GM21723 (cell line): ENCODE data around the gene FAM217A.
"Not testable (repeated sequence)": the region's sequence is repeated elsewhere in the genome, so short reads cannot be mapped to it uniquely, and the experiment has no call there.

ENCODE experiments used
- ATAC-seq: cut with Tn5 transposase; IDR thresholded peaks from one replicate; pipeline ENCODE4 v1.9.1; 2021; ENCODE audit warnings: mild to moderate bottlenecking, moderate library complexity; ENCODE audit not compliant: unreplicated experiment

Gene FAM217A, protein sequence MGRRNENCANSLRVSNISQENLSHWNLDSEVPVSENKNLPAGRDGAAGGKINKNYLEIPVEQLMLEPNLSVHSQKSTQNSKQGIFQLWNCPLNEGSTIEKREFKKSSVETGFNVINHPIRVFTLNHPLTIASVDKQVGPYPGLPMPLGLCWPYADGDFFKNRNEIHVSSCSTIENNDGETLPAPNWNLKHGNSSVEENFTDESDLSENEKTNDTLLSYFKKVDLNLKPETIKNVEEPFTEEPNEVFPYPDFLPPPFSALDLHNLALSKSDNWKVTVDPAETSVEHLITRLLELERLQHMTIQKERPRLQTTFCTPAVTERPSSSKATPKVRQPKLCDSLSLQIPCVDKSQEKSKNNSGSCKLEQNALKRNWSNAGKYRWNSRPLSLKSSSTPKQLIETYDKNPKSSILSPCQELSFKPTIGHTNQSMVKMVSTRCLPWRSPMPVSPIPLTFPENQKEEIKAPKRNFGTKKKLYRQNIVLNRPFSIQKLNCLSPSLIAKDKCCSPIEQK

DNA sequence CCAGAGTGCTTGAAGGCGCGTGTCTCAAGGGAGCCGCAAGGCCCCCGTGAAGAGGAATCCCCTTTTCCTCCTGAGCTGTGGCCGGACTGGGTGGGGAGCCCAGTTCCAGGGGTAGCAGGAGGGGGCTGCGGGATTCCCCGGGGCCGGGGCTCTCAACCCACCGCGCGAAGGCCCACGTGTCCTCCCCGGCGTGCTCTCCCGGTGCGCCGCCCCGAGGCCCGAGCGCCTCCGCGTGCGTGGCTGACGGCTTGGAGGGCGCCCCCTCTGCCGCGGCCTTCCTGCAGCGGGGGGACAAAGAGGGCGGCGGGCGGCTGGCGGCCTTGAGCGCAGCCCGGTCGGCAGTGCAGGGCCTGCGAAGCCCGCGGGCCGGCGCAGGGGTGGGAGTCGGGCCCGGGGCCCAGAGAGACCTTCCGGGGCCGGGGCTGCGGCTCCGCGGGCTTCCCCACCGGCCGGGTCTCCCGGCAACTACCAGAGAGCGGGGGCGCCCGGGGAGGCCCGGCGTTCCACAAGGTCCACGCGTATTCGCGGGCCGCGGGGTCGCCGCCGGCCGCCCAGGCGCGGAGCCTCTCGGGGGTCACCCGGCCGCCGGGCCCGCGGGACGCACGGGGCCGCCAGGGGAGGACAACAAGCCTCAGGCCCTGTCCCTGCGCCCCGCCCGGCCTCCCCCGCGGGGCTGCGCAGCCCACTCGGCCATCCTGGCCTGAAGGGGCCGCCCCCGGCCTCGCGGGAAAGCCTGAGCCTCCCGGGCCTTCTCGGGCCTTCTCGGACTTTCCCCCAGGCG, at the start of gene FAM217A:
Gene FAM217A (minus strand): TSS at position 447 of the 781 bp plus-strand sequence. CDS start 1,723 bp downstream, outside the sequence.
- ATAC-seq = no peak

DNA sequence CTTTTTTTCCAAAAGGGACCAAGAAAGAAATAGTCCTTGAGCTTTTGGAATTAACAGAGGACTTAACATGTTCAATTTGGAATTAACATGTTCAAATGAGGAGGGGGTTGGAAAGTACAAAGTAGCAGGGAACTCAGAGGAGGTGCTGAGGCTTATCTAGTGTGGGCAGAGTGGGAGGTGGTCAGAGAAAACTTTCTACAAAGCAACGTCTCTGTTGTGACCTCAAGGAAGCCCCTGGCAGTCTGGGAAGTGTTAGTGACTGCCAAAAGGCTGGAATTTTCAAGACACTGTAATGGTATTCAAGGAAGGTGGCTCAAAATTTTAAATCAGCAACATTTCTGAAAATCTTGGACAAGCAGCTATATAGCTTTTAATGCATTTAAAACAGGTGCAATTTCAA, 49.1 kb upstream of the FAM217A start:
- ATAC-seq = no peak

DNA sequence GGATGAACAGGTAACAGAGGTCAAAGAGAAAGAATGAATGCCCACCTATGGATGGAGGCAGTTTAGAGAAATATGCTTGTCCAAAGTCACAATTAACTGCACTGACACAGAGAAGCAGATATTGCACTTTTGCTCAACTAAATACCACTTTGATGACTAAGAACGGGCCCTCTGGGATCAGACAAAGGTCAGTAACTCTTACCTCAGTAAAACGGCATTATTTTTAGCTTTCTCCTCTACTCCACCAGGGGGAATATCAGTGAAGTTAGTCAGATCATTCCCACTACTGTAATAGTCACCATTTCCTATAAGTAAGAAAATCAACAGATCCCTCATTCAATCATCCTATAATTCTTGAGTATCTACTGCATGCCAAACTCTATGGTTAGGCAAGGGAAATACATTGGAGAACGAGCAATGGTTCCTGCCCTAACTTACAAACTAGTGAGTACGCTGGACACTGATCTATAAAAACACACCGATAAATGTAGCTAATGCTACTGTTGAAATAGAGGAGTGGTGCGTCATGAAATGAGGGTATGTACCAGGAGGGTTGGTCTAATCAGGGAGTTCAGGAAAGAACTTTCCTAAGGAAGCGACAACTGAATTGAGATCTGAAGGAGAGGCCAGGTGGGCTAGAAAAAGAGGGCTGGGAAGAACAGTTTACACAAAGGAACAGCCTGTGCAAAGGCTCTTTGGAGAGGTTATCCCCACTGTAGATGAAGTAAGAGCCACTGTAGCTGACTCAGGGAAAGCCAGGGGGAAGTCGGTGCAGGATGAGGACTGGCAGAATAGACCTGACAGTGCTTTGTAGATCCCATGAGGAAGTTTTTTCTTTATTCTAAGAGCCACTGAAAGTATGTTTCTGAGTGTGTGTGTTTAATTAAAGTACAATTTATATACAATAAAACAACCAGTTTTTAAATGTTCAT, 47.3 kb upstream of the FAM217A start:
- ATAC-seq = no peak

DNA sequence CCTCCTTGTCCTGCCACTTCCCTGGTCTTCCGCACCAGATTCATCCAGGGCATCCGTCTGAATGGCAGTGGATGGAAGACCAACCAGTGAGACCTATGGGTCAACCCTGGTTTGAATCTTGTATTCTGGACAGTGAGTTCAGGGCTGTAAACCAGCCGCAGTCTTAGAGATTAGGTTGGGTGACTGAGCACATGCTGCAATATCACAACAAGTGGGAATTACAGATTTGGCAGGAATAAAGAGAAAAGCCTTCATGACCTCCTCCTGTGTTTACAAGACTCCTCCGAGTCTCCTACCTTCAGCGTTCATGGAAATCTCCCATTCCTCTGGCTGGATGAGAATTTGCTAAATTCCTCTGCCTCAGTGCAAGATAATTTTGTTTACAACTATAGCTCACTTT, 46.6 kb upstream of the FAM217A start:
- ATAC-seq = no peak

DNA sequence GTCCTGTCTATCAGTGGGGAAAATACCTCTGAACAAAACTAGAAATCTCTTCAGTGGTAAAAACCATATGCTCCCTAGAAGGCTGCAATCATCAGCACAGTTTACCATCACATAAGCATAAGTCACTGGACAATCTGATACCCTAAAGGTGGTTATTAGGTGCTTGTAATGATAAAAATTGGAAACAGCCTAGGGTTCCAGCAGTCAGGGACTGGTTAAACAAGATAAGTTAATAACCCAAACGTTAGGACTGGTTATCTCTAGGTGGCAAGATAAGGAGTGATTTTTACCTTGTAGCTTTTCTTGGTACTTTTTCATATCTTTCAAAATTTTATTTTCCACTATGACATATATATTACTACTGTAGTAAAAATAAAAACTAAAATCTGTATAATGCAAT, 45.4 kb upstream of the FAM217A start:
- no peak for ATAC-seq

DNA sequence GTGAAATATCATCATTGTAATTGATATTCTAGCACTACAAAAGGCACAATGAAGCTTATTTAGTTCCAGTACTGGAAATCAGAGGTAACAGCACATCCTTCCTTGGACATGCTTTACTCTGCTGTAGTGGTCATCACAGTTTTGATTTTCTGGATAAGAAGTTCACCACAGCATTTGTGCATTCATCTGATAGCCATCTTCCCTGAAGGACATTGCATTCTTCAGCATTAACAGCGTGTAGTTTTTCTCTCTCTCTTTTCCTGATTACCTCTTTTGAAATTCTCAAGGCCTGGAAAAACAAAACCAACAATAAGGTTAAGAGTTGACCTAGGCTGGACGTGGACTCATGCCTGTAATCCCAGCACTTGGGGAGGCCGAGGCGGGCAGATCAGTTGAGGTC, 36.8 kb upstream of the FAM217A start:
- no peak for ATAC-seq

DNA sequence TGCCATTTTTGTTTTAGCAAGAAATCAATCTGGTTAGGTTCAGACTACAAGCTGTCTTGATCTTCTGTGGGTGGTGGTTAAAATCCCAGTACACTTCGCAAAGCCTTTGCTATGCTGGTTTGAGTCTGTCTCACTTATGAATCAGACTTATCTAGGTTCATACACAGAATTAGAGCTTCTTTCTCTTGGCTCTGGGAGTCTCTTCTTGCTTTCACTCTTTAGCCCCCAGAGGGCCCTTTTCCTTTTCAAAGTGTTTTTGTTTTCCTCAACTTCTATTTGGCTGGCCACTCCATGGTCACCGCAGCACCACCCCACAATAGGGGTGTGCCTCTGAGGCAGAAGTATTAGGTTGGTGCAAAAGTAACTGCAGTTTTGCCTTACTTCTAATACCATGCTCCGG, 35.2 kb upstream of the FAM217A start:
- ATAC-seq = no peak

DNA sequence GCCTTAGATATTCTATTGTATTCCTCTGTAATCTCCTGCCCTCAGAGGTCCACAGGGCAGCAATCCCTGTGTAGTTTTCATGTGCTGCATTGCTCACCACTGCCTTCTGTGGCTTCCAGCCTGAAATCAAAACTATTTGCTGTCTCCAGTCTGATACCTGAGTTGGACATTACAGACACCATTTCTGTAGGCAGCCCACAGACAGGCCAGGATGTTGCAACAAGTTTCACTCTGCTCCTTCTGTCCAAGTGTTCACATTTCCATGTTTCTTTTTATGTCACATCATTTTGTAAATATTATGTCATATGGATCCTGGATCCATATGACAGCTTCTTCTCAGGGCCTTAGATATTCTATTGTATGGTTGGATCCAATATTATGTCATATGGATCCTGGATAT, 34.7 kb upstream of the FAM217A start:
- ATAC-seq = no peak

DNA sequence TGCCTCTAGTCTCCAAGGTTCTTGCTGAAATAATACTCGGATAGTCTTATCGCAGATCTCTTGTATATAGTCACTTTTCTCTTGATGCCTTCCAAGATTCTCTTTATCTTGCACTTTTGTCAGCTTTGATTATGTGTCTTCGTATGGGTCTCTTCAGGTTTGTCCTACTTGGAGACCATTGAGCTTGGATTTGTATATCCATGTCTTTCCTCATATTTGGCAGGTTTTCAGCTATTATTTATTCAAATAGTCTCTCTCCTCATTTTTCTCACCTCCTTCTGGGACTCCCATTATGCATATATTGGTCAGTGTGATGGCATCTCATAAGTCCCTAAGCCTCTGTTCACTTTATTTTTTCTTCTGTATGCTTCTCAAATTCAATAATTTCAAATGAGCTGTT, 33.4 kb upstream of the FAM217A start:
- ATAC-seq = no peak

DNA sequence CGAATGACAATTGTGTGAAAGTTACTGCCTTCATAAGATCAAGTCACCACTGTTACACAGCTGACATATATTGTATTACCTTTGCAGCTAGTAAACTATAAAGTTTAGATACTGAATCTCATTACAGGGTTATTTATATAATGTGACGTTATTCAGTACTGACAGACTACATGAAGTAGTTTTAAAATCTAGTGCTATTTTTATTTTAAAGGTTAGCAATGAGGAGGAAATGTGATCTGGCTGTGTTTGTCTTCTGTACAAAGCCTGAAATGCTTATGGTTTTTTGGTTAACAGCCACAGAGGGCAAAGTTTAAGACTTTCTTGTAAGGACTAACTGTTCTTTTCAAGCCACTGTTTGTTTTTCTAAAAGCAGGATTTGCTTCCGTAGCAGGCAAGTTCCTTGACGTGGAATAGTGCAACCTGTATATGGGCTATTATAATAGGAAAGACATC, 30.5 kb upstream of the FAM217A start:
- ATAC-seq = not testable (repeated sequence)

DNA sequence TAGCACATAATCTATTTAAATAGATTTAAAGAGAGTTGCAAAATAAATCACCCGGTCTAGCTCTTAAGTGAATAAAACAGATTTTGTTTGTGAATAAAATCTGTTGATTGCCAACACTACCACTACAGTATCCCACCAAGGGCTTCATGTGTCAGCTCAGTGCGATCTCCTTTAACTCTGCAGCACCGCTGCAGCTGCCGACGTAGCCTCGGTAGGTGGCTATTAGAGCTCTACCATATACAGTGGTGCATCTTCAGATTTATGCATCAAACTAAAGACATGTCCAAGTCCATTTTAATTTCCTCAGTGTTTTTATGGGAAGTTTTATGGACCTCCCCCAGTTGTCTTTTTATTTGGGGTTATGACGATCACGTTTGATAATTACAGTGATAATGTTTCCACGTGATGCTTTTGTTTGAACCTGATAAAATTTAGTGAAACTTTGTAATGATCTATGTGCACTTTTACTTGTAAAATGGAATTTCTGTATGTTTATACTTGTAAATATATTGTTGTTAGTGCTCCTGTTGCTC, 29.7 kb upstream of the FAM217A start:
- ATAC-seq = no peak

DNA sequence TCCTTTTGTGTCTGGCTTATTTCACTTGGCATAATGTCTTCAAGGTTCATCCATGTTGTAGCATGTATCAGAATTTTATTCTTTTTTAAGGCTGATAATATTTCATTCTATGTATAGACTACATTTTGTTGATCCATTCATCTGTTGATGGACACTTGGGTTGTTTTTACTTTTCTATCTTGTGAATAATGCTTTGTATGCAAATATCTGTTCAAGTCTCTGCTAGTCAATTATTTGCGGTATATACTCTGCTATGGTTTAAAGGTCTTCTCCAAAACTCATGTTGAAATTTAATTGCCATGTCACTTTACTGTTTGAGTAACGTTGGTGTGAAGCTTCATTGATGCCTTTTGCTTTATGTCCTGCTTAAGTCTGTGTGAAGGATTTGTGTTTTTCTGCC, 28.9 kb upstream of the FAM217A start:
- no peak for ATAC-seq

DNA sequence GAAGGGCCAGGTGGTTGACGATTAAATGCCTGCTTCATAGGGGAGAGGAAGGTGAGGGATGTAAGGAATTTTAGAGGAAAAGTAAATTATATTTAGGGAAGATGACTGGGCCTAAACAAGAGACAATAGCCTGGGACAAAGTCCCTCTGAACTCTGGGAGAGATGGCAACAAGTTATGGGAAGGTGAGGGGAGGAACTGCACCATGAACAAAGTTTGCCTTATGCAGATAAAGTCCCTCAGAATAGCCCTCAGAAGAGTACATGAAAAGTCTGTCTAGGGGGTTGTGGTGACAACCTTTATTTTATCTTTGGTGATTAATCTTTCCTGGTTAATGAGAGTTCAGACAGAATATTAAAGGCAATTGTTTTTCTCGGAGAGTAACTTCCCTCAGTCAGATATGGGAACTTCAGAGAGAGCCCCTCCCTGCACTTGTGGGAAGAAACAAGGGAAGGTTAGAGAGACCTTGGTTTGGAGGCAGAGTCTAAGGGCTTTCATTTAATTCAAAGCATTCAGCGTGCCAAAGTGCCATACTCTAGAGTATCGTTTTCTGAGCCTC, 27.1 kb upstream of the FAM217A start:
- no peak for ATAC-seq

DNA sequence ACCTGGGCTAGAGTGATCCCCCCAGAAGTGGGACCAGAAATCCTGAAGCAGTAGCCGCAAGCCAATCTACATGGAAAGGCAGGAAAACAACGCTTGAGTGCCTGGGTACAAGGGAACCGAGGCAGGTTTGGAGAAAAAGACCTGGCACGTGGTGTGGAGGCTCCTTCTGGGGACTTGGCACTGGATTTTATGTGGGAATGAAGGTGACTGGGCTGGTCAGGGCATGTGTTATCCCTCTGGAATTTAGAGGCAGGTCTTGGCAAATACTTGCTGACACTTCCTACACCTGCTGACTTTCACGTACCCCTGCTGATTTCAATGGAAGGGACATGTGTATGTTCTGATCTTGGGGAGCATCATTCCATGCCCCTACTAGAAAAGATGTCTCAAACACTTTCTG, 25.0 kb upstream of the FAM217A start:
- ATAC-seq = no peak

DNA sequence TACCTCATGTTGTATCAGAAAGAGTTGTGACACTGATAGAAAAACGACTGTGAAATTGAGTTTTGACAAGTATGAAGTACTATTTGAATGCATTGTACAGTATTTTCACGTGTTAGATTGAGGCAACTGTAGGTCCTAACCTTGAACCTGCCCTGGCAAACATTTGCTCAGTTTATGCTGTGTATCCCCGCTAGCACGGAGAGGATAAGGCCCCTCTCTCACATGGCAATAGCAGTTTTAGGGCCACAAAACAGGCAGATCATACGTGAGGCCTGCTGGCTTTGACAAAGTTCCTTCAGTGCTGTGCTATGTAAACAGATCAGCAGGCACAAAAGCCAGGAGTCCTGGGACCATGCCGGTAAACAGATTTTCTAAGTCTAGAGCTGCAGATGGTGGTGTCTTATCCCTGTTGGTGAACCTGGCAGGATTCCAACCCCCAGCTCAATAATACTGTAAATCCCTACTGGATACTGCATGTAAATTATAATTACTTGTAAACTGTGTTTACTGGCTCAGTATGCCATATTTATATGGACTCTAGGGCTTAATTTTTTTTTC, 23.8 kb upstream of the FAM217A start:
- ATAC-seq = no peak

DNA sequence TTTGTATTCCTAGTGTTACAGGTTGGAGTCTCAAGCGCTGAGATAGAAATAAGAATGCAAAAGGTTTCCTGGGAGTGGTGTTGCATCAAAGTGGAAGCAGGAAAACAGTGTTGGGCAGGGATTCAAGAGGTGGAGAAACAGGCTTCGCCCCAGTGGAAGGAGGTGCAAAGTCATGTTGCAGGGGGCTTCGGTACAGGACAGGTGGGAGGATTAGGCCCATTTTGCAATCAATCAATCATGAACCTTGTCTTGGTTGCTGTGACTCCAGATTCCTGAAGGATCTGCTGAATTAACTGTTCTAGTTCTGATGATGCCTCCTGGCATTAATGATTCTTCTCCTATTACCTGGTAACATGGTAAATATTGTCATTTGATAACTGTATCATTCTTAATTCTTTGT, 22.4 kb upstream of the FAM217A start:
- ATAC-seq = no peak

DNA sequence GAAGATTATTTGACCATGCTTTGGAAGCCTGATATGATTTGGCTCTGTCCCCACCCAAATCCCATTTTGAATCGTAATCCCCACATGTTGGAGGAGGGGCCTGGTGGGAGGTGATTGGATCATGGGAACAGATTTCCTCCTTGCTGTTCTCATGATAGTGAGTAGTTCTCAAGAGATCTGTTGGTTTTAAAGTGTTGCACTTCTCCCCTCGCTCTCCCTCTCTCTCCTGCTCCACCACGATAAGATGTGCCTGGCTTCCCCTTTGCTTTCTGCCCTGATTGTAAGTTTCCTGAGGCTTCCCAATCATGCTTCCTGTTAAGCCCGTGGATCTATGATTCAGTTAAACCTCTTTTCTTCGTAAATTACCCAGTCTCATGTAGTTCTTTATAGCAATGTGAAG, 21.7 kb upstream of the FAM217A start:
- no peak for ATAC-seq

DNA sequence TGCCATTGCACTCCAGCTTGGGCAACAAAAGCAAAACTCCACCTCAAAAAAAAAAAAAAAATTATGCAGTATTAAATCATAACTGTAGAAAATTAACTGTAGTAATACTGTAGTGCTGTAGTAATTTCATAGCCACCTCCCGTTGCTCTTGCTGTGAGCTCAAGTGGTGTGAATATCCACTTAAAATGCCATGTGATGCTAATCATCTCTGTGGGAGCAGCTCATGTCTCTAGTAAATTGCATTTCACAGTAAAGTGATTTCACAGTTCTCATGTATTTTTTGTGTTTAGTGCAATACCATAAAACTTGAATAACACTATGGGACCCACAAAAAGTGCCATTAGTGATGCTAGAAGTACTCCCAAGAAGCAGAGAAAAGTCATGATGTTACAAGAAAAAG, 14.4 kb upstream of the FAM217A start:
- ATAC-seq = no peak

DNA sequence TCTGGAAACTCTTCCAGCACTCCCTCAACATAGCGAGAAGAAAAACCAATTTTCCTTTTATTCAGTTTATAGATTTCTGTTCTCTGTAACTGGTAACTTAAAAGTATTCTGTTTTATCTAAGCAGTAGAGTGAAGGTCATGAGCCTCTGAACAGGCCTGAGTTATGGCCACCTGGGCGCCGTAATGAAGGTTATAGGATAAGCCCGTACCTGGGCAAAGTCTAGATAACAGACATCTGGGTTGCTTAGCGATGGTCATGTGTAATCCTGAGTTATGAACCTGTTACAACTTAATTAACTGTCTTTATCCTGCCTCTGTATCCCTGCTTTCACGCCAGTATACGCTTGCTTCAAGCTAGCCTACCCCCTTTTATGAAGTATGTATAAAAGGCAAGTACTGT, 13.0 kb upstream of the FAM217A start:
- no peak for ATAC-seq

DNA sequence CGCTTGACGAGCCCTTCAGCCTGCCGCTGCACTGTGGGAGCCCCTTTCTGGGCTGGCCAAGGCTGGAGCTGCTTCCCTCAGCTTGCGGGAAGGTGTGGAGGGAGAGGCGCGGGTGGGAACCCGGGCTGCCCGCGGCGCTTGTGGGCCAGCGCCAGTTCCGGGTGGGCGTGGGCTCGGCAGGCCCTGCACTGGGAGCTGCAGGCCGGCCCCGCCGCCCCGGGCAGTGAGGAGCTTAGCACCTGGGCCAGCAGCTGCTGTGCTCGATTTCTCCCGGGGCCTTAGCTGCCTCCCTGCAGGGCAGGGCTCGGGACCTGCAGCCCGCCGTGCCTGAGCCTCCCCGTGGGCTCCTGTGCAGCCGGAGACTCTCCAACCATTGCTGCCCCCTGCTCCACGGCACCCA, 11.1 kb upstream of the FAM217A start:
- ATAC-seq = not testable (repeated sequence)
